Measurements from ENCODE around the gene ARHGEF26.

DNA sequence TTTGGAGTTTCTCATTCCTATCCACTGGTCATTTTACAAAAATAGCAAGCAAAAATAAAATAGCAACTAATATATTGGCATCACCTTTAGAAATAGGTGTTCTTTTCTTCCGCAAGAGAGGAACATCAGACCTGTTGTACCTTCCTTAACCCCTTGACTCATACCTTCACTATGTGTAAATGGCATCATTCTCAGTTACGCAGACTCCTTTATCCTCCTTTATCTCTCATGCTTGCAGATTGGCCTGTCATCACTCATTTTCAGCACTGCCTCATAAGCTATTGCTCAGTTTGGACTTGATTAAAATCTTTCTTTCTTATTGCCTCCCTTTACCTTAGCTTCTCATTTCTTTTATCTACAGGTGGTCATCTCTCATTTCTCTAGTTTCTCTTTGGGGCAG, 21.4 kb downstream of the ARHGEF26 start:
- TF ChIP-seq, protein P1, sequence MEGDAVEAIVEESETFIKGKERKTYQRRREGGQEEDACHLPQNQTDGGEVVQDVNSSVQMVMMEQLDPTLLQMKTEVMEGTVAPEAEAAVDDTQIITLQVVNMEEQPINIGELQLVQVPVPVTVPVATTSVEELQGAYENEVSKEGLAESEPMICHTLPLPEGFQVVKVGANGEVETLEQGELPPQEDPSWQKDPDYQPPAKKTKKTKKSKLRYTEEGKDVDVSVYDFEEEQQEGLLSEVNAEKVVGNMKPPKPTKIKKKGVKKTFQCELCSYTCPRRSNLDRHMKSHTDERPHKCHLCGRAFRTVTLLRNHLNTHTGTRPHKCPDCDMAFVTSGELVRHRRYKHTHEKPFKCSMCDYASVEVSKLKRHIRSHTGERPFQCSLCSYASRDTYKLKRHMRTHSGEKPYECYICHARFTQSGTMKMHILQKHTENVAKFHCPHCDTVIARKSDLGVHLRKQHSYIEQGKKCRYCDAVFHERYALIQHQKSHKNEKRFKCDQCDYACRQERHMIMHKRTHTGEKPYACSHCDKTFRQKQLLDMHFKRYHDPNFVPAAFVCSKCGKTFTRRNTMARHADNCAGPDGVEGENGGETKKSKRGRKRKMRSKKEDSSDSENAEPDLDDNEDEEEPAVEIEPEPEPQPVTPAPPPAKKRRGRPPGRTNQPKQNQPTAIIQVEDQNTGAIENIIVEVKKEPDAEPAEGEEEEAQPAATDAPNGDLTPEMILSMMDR (IDR thresholded peaks at IDR 0.05): no peak
- no peak for TF ChIP-seq POLR2A (IDR thresholded peaks at IDR 0.05; ENCODE audit: low read depth)
